Measurements from ENCODE around the gene CCR3. TPM values are rescaled to one million over a fixed set of nuclear protein-coding genes. Genes with fewer than 3 reads are reported as not detected.

Gene CCR3
- total RNA-seq, 1 experiment from 2014 or later: 0.29 TPM

GRCh38 chr3:46221391-46221790 lies 20.9 kb upstream of the CCR3 start:
- no peak for DNase-seq (ENCODE audit: low spot score)

DNA sequence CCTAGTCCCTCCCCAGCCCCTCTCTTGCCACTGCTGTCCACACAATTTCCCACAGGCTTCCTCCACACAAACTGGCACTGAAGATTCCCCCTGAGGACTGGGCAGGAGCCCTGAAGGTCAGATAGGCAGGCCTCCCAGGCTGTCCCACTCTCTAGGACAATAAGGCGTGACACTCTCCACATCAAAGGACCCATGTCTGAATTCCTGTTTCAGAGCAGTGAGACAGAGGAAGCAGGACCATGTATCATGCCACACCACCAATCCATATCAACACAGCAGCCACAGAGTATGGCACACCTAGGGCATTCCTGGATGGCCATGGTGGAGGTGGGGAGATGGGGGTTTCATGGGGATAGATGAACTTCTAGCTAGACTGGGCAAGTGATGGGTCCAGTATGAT lies 20.3 kb upstream of the CCR3 start:
- no peak for DNase-seq (ENCODE audit: low spot score)

GRCh38 chr3:46222435-46223161 lies 19.7 kb upstream of the CCR3 start:
- DNase-seq (ENCODE audit: low spot score): no peak

GRCh38 chr3:46228260-46229242 lies 13.7 kb upstream of the CCR3 start:
- DNase-seq (ENCODE audit: low spot score): no peak

DNA sequence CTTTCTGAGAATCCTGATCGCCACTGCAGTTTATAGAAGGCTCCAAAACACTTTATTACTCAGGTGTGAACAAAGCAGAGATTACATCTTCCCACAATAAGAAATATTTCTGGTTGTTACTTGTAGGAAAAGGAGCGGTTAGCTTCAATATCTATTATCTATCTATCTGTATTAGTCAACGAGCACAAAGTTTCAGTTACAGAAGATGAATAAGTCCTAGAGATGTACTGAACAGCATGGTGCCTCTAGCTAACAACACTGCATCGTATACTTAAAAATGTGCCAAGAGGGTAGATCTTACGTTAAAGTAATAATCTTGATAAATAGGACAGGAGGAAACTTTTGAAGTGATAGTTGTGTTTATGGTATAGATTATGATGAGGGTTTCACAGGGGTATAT lies 10.9 kb upstream of the CCR3 start:
- DNase-seq (ENCODE audit: low spot score): no peak

- no peak for DNase-seq (ENCODE audit: low spot score)
Observed at GRCh38 chr3:46233194-46233593, 9.1 kb upstream of the CCR3 start.

GRCh38 chr3:46235425-46235824 lies 6.8 kb upstream of the CCR3 start:
- no peak for DNase-seq (ENCODE audit: low spot score)

DNA sequence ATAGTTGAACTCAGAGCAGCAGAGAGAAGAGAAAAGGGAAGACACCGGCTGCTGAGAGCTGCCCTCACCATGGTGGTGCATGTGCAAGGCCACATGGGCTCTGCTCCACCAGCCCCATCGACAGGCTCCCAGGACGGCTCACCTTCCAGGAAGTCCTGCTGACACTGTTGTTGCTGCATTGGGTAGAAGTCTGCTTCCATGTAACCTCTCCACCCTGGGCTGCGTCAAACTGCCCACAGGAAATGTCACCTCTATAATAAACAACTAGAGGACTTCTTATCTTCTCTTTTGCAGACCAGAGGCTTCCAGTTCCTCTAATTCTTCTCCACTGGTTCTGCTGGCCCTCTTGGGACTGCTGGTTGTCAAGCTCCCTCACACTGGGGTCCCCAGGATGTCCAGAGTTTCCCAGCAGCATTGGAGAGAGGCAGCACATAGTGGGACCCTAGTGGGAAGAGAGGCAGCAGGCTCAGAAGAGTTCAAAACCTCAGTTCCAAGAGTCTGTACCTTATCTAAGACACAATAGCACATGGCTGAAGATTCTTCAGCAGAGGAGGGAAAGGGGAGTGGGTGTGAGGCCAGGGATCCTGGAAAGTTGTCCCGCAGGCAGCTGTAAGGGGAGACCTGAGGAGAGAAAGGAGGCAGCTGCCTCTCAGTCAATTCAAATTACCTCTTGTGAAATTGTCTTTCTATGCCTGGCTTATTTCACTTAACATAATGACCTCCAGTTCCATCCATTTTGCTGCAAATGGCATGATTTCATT lies 5.8 kb upstream of the CCR3 start:
- no peak for DNase-seq (ENCODE audit: low spot score)

DNA sequence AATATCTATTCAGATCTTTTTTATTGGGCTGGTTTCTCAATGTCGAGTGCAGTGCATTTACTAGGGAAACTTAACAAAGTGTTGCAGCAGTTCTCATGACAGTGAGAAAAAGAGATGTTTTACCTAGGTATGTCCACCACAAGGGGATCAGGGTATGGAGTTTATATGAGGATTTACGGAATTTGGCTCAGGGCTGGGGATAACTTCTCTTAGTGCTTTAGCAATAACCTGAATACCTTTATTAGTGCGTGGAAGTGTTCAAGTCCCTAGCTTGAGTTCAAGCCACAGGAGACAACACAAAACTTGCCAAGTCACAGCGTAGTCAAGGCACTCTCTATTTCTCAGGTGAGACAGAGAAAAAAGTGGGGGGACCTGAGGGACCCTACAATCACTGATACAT lies 3.9 kb upstream of the CCR3 start:
- DNase-seq (ENCODE audit: low spot score): no peak

- DNase-seq (ENCODE audit: low spot score): no peak
Observed at GRCh38 chr3:46239301-46239938, 2.8 kb upstream of the CCR3 start.

- no peak for DNase-seq (ENCODE audit: low spot score)
Observed at GRCh38 chr3:46239952-46240351, 2.3 kb upstream of the CCR3 start.

- DNase-seq (ENCODE audit: low spot score): no peak
Observed at GRCh38 chr3:46243560-46243959, 1.3 kb downstream of the CCR3 start.

GRCh38 chr3:46245146-46245545 lies 2.9 kb downstream of the CCR3 start:
- no peak for DNase-seq (ENCODE audit: low spot score)

GRCh38 chr3:46252980-46253379 lies 10.7 kb downstream of the CCR3 start:
- no peak for DNase-seq (ENCODE audit: low spot score)

GRCh38 chr3:46258525-46258924 lies 16.3 kb downstream of the CCR3 start:
- DNase-seq (ENCODE audit: low spot score): no peak

GRCh38 chr3:46261926-46262594 lies 19.8 kb downstream of the CCR3 start:
- DNase-seq (ENCODE audit: low spot score): no peak

GRCh38 chr3:46264002-46264401 lies 21.7 kb downstream of the CCR3 start:
- DNase-seq (ENCODE audit: low spot score): no peak

DNA sequence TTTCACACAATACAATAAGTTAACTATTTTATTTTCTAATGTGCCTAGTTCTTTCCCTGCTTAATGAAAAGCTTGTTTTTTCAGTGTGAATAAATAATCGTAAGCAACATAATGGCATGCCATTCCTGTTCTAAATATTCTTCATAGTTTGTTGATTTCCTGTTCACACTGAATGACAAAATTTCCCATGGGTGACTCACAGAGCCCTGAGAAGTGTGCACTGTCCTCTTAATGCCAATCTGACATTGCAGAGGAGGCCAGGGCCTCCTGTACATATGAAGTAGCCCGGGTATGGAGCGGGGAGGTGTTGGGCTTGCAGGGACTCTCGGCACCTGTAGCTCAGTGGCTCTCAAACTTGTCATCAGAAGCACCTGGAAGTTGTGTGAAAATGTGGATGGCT lies 24.3 kb downstream of the CCR3 start:
- no peak for DNase-seq (ENCODE audit: low spot score)

GRCh38 chr3:46269556-46269955 lies 27.3 kb downstream of the CCR3 start:
- no peak for DNase-seq (ENCODE audit: low spot score)

GRCh38 chr3:46270474-46270873 lies 28.2 kb downstream of the CCR3 start:
- DNase-seq (ENCODE audit: low spot score): no peak

- DNase-seq (ENCODE audit: low spot score): no peak
Observed at GRCh38 chr3:46271209-46271745, 29.0 kb downstream of the CCR3 start.

All from H4 (cell line).